Measurements from ENCODE around the gene PARP1. TPM values are rescaled to one million over a fixed set of nuclear protein-coding genes. Genes with fewer than 3 reads are reported as not detected.

The PARP1 gene
- total RNA-seq, 1 donor from 2014 or later, result 86.3 TPM

DNA sequence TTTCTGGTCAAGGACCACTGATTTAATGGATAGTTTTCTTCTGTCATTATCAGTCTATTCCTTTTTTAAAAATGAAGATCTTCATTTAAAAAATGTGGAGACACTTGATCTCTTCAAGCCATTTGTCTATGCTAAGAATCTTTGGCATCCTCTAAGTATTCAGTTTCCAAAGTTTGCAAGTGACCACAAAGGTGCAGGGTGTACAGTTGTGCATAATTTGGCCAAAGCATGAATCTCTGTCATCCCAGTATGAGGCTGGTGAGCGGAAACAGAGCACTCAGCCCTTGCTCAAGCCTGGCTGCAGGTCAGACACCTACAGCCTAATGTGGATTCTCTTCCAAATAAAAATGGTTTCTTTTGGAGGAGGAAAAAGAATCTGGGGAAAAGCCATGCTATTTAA, 19.8 kb downstream of the PARP1 start:
- no peak overlapping the region for H3K27ac Mint-ChIP-seq (ENCODE audit: unreplicated experiment)
- DNase-seq (ENCODE audit: extremely low spot score, unreplicated experiment), result no peak
- no peaks in the 10 kb centered on the region for H3K9me3 Mint-ChIP-seq (ENCODE audit: unreplicated experiment)
- no peaks in the 10 kb centered on the region for H3K27me3 Mint-ChIP-seq (ENCODE audit: unreplicated experiment)
- TF ChIP-seq CTCF (IDR thresholded peaks at IDR 0.05), result no peak
- H3K36me3 Mint-ChIP-seq (ENCODE audit: unreplicated experiment), result peaks cover 47% of the 10 kb centered on the region
- no peak overlapping the region for H3K4me3 Mint-ChIP-seq (ENCODE audit: unreplicated experiment)
- H3K4me1 Mint-ChIP-seq (ENCODE audit: unreplicated experiment), result no peaks in the 10 kb centered on the region

- Mint-ChIP-seq H3K27ac (ENCODE audit: unreplicated experiment) (no peak overlapping the region), H3K36me3 (ENCODE audit: unreplicated experiment) (peaks cover 61% of the 10 kb centered on the region), H3K4me1 (ENCODE audit: unreplicated experiment) (no peaks in the 10 kb centered on the region), H3K4me3 (ENCODE audit: unreplicated experiment) (no peak overlapping the region), H3K27me3 (ENCODE audit: unreplicated experiment) (no peaks in the 10 kb centered on the region), H3K9me3 (ENCODE audit: unreplicated experiment) (no peaks in the 10 kb centered on the region)
- no peak for TF ChIP-seq CTCF (IDR thresholded peaks at IDR 0.05)
- no peak for DNase-seq (ENCODE audit: extremely low spot score, unreplicated experiment)
Observed at GRCh38 chr1:226384717-226385116, 23.2 kb downstream of the PARP1 start.

DNA sequence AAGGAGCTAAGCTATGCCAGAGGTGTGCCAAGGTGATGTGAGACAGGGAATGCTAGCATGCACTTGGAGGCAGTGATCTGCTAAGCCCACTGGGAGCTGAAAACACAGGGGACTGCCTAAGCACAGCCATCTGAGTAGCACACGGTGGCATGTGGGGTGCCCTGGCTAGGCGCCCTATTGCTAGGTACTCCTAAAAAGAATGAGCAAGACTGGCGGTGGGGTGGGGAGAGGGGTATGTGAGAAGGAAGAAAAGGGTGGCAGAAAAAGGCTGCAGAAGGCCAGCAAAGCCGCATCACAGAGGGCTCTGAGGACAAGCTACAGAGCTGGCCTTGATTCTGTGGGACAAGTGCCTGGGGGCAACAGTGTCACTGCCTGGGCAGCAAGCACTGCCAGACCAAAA, 23.9 kb downstream of the PARP1 start:
- no peaks in the 10 kb centered on the region for H3K27me3 Mint-ChIP-seq (ENCODE audit: unreplicated experiment)
- H3K4me1 Mint-ChIP-seq (ENCODE audit: unreplicated experiment), result no peaks in the 10 kb centered on the region
- H3K36me3 Mint-ChIP-seq (ENCODE audit: unreplicated experiment), result peaks cover 67% of the 10 kb centered on the region
- DNase-seq (ENCODE audit: extremely low spot score, unreplicated experiment), result no peak
- no peaks in the 10 kb centered on the region for H3K9me3 Mint-ChIP-seq (ENCODE audit: unreplicated experiment)
- no peak for TF ChIP-seq CTCF (IDR thresholded peaks at IDR 0.05)
- no peak overlapping the region for H3K4me3 Mint-ChIP-seq (ENCODE audit: unreplicated experiment)
- H3K27ac Mint-ChIP-seq (ENCODE audit: unreplicated experiment), result no peak overlapping the region

- H3K36me3 Mint-ChIP-seq (ENCODE audit: unreplicated experiment), result peaks cover 71% of the 10 kb centered on the region
- no peak overlapping the region for H3K27ac Mint-ChIP-seq (ENCODE audit: unreplicated experiment)
- no peak for DNase-seq (ENCODE audit: extremely low spot score, unreplicated experiment)
- no peaks in the 10 kb centered on the region for H3K4me1 Mint-ChIP-seq (ENCODE audit: unreplicated experiment)
- TF ChIP-seq CTCF (IDR thresholded peaks at IDR 0.05), result no peak
- no peaks in the 10 kb centered on the region for H3K27me3 Mint-ChIP-seq (ENCODE audit: unreplicated experiment)
- H3K4me3 Mint-ChIP-seq (ENCODE audit: unreplicated experiment), result no peak overlapping the region
- H3K9me3 Mint-ChIP-seq (ENCODE audit: unreplicated experiment), result no peaks in the 10 kb centered on the region
Observed at GRCh38 chr1:226382030-226382429, 25.9 kb downstream of the PARP1 start.

DNA sequence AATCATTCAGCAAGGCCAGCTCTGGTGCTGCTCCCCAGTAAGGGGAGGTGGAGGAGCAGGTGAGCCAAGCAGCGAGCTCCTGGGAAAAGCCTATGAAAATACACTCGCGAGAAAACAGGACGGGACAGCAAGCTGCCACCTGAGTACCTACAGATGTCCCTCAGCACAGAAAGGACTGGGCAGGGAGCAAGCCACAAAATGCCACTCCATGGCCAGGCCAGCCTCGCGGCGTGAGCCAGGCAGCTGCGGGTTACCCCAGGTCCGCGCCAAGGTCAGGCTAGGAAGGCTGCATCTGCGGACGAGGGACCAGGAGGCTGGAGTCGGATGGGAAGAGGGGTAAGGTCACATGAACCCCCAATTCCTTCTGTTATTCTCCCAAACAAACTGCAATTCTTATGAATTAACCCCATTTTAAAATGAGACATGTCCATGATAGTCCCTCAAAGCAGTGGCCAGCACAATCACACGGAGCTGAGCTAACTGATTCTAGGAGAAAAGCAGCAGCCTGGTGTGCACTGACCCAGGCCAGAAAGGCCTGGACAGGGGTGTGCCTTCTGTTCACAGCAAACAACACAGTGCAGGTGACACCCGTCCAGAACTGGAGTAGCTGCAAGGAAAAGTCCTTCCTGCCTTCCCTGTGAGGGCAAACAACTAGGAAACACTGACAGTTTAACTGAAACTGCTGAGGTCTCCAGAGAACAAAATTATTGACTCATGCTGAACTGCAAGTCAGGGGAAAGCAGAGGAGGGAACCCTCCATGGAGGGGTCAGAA, 26.5 kb downstream of the PARP1 start:
- Mint-ChIP-seq H3K27me3 (ENCODE audit: unreplicated experiment) (no peaks in the 10 kb centered on the region), H3K4me3 (ENCODE audit: unreplicated experiment) (no peak overlapping the region), H3K36me3 (ENCODE audit: unreplicated experiment) (peaks cover 74% of the 10 kb centered on the region), H3K4me1 (ENCODE audit: unreplicated experiment) (no peaks in the 10 kb centered on the region), H3K27ac (ENCODE audit: unreplicated experiment) (no peak overlapping the region), H3K9me3 (ENCODE audit: unreplicated experiment) (no peaks in the 10 kb centered on the region)
- DNase-seq (ENCODE audit: extremely low spot score, unreplicated experiment), result no peak
- no peak for TF ChIP-seq CTCF (IDR thresholded peaks at IDR 0.05)
